SK-N-SH (cell line): ENCODE data around the gene RAVER1. TPM values are rescaled to one million over a fixed set of nuclear protein-coding genes. Genes with fewer than 3 reads are reported as not detected.

Experiments
- CTCF ChIA-PET: fragments of 300-600, 350-600 bp; formaldehyde crosslinking; extraction: SDS; loops from one replicate; lab custom pipeline; 2021; lab: Yijun Ruan, JAX
- POLR2A ChIA-PET: fragments of 350-600 bp; sonication (Branson Sonifier 250); formaldehyde crosslinking; extraction: SDS; loops from one replicate; lab custom pipeline; 2020; ENCODE audit warnings: antibody characterized with exemption, inconsistent platforms; lab: Yijun Ruan, JAX
- DNase-seq: peaks from one replicate; pipeline ENCODE4 v3.0.0; 2012
- H2AFZ ChIP-seq: fragments of 200-600 bp; sonication (generic); 2 replicates; pipeline ENCODE4 v1.8.1; 2016; ENCODE audit warnings: antibody characterized with exemption, mild to moderate bottlenecking, low read depth
- H3F3A ChIP-seq: fragments of 200-600 bp; sonication (generic); replicated peaks from 2 replicates; pipeline ENCODE3; 2016; ENCODE audit warnings: antibody characterized with exemption, mild to moderate bottlenecking; ENCODE audit not compliant: insufficient read depth
- H3K27ac ChIP-seq, 2 experiments: fragments of 200-500 bp in 1 of 2; fragments of 200-600 bp in 1 of 2; sonication (Bioruptor generic) in 1 of 2; sonication (generic), shearing (Covaris generic) in 1 of 2; 2 replicates each; pipeline versions ENCODE4 v1.5.1 to v1.6.1; 2014 to 2016; ENCODE audit warnings: low read depth in 2 of 2, inconsistent platforms in 1 of 2, low read length in 1 of 2, mild to moderate bottlenecking in 1 of 2, mixed read lengths in 1 of 2
- H3K27me3 ChIP-seq: fragments of 200-600 bp; sonication (generic), shearing (Covaris generic); 2 replicates; pipeline ENCODE4 v1.6.1; 2016; ENCODE audit warnings: mixed run types; ENCODE audit not compliant: insufficient read depth
- H3K36me3 ChIP-seq, 2 experiments: fragments of 200-500 bp in 1 of 2; fragments of 200-600 bp in 1 of 2; sonication (Bioruptor generic) in 1 of 2; sonication (generic) in 1 of 2; replicated peaks in 1 of 2; 2 replicates each; pipeline versions ENCODE3 to v1.5.1; 2014 to 2016; ENCODE audit warnings: low read length in 1 of 2, mild to moderate bottlenecking in 1 of 2; ENCODE audit not compliant: insufficient read depth in 2 of 2, control insufficient read depth in 1 of 2
- H3K4me1 ChIP-seq, 2 experiments: fragments of 200-500 bp in 1 of 2; fragments of 200-600 bp in 1 of 2; sonication (Bioruptor generic) in 1 of 2; sonication (generic), shearing (Covaris generic) in 1 of 2; 2 replicates each; pipeline versions ENCODE4 v1.5.1 to v1.6.1; 2014 to 2016; ENCODE audit warnings: low read depth in 1 of 2, low read length in 1 of 2, mixed run types in 1 of 2; ENCODE audit not compliant: insufficient read depth in 2 of 2, control insufficient read depth in 1 of 2
- H3K4me2 ChIP-seq: fragments of 200-600 bp; sonication (generic), shearing (Covaris generic); 2 replicates; pipeline ENCODE4 v1.6.1; 2017; ENCODE audit warnings: mixed run types
- H3K4me3 ChIP-seq, 2 experiments: fragments of 200-500 bp in 1 of 2; fragments of 200-600 bp in 1 of 2; sonication (Bioruptor generic) in 1 of 2; sonication (generic), shearing (Covaris generic) in 1 of 2; 2 replicates each; pipeline versions ENCODE4 v1.5.1 to v1.8.1; 2014 to 2016; ENCODE audit warnings: low read depth in 2 of 2, inconsistent platforms in 1 of 2, low read length in 1 of 2, mild to moderate bottlenecking in 1 of 2, mixed read lengths in 1 of 2, moderate library complexity in 1 of 2
- H3K79me2 ChIP-seq: fragments of 200-600 bp; sonication (generic); 2 replicates; pipeline ENCODE4 v1.8.1; 2017; ENCODE audit warnings: mild to moderate bottlenecking; ENCODE audit not compliant: insufficient read depth
- H3K9ac ChIP-seq: fragments of 200-600 bp; sonication (generic); 2 replicates; pipeline ENCODE4 v1.6.1; 2017; ENCODE audit warnings: mixed run types
- H3K9me2 ChIP-seq: fragments of 200-600 bp; sonication (generic); 2 replicates; pipeline ENCODE4 v1.6.1; 2017; ENCODE audit warnings: mixed run types
- H3K9me3 ChIP-seq: fragments of 200-600 bp; sonication (generic); 2 replicates; pipeline ENCODE4 v1.6.1; 2017; ENCODE audit warnings: mixed run types, mild to moderate bottlenecking, moderate library complexity
- H4K20me1 ChIP-seq: fragments of 200-600 bp; sonication (generic); 2 replicates; pipeline ENCODE4 v1.6.1; 2017; ENCODE audit warnings: mild to moderate bottlenecking, mixed run types; ENCODE audit not compliant: insufficient read depth
- CHD2 ChIP-seq: fragments of 150-350 bp; IDR thresholded peaks from 2 replicates; pipeline ENCODE4 v1.6.1; 2018; ENCODE audit warnings: low read length; ENCODE audit not compliant: partially characterized antibody
- CTCF ChIP-seq: fragments of 200-600 bp; sonication (generic); IDR thresholded peaks from 2 replicates; pipeline ENCODE4 v1.6.1; 2017; ENCODE audit warnings: antibody characterized with exemption, mild to moderate bottlenecking, moderate library complexity
- ELF1 ChIP-seq: IDR thresholded peaks from 2 replicates; pipeline ENCODE4 v1.4.0; 2012
- FOXJ3 ChIP-seq: sonication (generic); formaldehyde crosslinking; IDR thresholded peaks from 2 replicates; pipeline ENCODE4 v1.5.1; 2020; ENCODE audit warnings: mild to moderate bottlenecking, missing genetic modification reagents
- FOXM1 ChIP-seq: IDR thresholded peaks from 2 replicates; pipeline ENCODE4 v1.4.0; 2012; ENCODE audit warnings: low read depth, mild to moderate bottlenecking
- GABPA ChIP-seq: IDR thresholded peaks from 2 replicates; pipeline ENCODE4 v1.4.0; 2012; ENCODE audit warnings: low read depth, mild to moderate bottlenecking
- GATA2 ChIP-seq: sonication (generic); formaldehyde crosslinking; IDR thresholded peaks from 2 replicates; pipeline ENCODE4 v1.5.0; 2020; ENCODE audit warnings: mild to moderate bottlenecking, missing genetic modification reagents
- JUND ChIP-seq: IDR thresholded peaks from 2 replicates; pipeline ENCODE4 v1.4.0; 2012
- MEF2A ChIP-seq: IDR thresholded peaks from 2 replicates; pipeline ENCODE4 v1.4.0; 2012; ENCODE audit warnings: low read depth, borderline replicate concordance
- PBX3 ChIP-seq: IDR thresholded peaks from 2 replicates; pipeline ENCODE4; 2012
- RCOR1 ChIP-seq: fragments of 150-350 bp; IDR thresholded peaks from 2 replicates; pipeline ENCODE4 v1.6.1; 2017; ENCODE audit warnings: antibody characterized with exemption, low read length
- REST ChIP-seq: IDR thresholded peaks from 2 replicates; pipeline ENCODE4 v1.6.1; 2012; ENCODE audit warnings: mild to moderate bottlenecking, low read depth, low read length, moderate library complexity
- RXRA ChIP-seq: IDR thresholded peaks from 2 replicates; pipeline ENCODE4 v1.4.0; 2012; ENCODE audit warnings: low read depth, mild to moderate bottlenecking, borderline replicate concordance
- SIN3A ChIP-seq: IDR thresholded peaks from 2 replicates; pipeline ENCODE4 v1.6.1; 2012; ENCODE audit warnings: low read depth, mild to moderate bottlenecking, low read length, moderate library complexity, borderline replicate concordance
- SMC3 ChIP-seq: IDR thresholded peaks from 2 replicates; pipeline ENCODE4 v1.6.1; 2012; ENCODE audit warnings: low read depth, low read length, improper control_type of control experiment
- TAF1 ChIP-seq: IDR thresholded peaks from 2 replicates; pipeline ENCODE4 v1.6.1; 2012; ENCODE audit warnings: low read depth, mild to moderate bottlenecking, low read length, moderate library complexity, borderline replicate concordance
- TCF12 ChIP-seq: IDR thresholded peaks from 2 replicates; pipeline ENCODE4 v1.4.0; 2012
- TEAD4 ChIP-seq: IDR thresholded peaks from 2 replicates; pipeline ENCODE4 v1.4.0; 2012; ENCODE audit warnings: mild to moderate bottlenecking, borderline replicate concordance; ENCODE audit not compliant: insufficient read depth
- YY1 ChIP-seq: IDR thresholded peaks from 2 replicates; pipeline ENCODE4 v1.4.0; 2012; ENCODE audit warnings: low read depth, mild to moderate bottlenecking
- ZBTB33 ChIP-seq: IDR thresholded peaks from 2 replicates; pipeline ENCODE4 v1.4.0; 2012; ENCODE audit warnings: low read depth, borderline replicate concordance
- WGBS: methylation state at CpG from one replicate; pipeline ENCODE4 v1.1.6; 2017; ENCODE audit warnings: low lambda C conversion rate; 5-methylcytosine and 5-hydroxymethylcytosine counted together
- polyA plus RNA-seq, 3 experiments: library from polyadenylated mRNA; depleted of rRNA; stranded (reverse); fragments of >200 nt; gene quantifications; 2 replicates each; pipeline ENCODE4 v1.2.3, GENCODE V29; 2012

The RAVER1 gene
- polyA plus RNA-seq, 1 of the 3 experiments (the other 2 are of a cell fraction): 8.2 TPM

- POLR2A ChIA-PET: interaction anchor here (2.0 kb wide), 1 partner anchor 53 kb away, joined by 7 read pairs; the partner anchor contains the start of gene TYK2
- H3K9me2 ChIP-seq: no peaks in the 10 kb centered on the region
- 95% methylated on average over 7 of the region's 7 CpGs for WGBS
- H3K9ac ChIP-seq: no peak overlapping the region
- CTCF ChIA-PET: no interaction called here
- no peaks in the 10 kb centered on the region for H3K9me3 ChIP-seq
- no peak for TF ChIP-seq REST
- no peak for TF ChIP-seq TCF12
- TF ChIP-seq, all 33 proteins: peak for 0
- peaks cover 36 to 39% of the 10 kb centered on the region in 2 experiments for H3K36me3 ChIP-seq
- peaks cover 32% of the 10 kb centered on the region for H4K20me1 ChIP-seq
- no peak for DNase-seq
- no peak overlapping the region for H3K4me2 ChIP-seq
- no peak overlapping the region for H2AFZ ChIP-seq
- peaks cover 60% of the 10 kb centered on the region for H3K79me2 ChIP-seq
- H3K4me3 ChIP-seq: no peak overlapping the region
- H3F3A ChIP-seq: no peaks in the 10 kb centered on the region
- no peaks in the 10 kb centered on the region for H3K27me3 ChIP-seq
- H3K4me1 ChIP-seq: peaks cover 0 to 7% of the 10 kb centered on the region in 2 experiments; a peak in 1 of 4 replicates
- no peak overlapping the region for H3K27ac ChIP-seq
Measured at GRCh38 chr19:10327793-10328192, 5.5 kb downstream of the RAVER1 start.

- Histone ChIP-seq H3K9me3 (no peaks in the 10 kb centered on the region), H3K9ac (no peak overlapping the region), H3K36me3 (peaks cover 36 to 54% of the 10 kb centered on the region in 2 experiments), H3K27ac (no peak overlapping the region), H3K79me2 (peaks cover 39% of the 10 kb centered on the region), H3K4me2 (no peak overlapping the region), H3K4me3 (no peak overlapping the region), H3K4me1 (no peaks in the 10 kb centered on the region), H3K9me2 (no peaks in the 10 kb centered on the region), H3F3A (no peaks in the 10 kb centered on the region), H3K27me3 (no peaks in the 10 kb centered on the region), H2AFZ (no peak overlapping the region), H4K20me1 (0 out of 2 replicates have a peak, but pooled peaks cover 16% of the 10 kb centered on the region)
- ChIA-PET CTCF (interaction anchor here (0.7 to 2.9 kb wide), 2 partner anchors 16 to 63 kb away, joined by 3 to 10 read pairs; partner anchors contain the start of gene ZGLP1), POLR2A (interaction anchor here (1.7 to 2.0 kb wide), 2 partner anchors 9 to 55 kb away, joined by 7 to 8 read pairs; partner anchors contain the start of genes FDX2 and TYK2)
- WGBS: 95% methylated on average over 8 of the region's 8 CpGs
- DNase-seq: no peak
- no peak for TF ChIP-seq GATA2 (CRISPR knock-in tag)
- no peak for TF ChIP-seq FOXJ3 (CRISPR knock-in tag)
- no peak for TF ChIP-seq ELF1
- TF ChIP-seq TAF1: no peak
- no peak for TF ChIP-seq JUND
- TF ChIP-seq ZBTB33: no peak
- TF ChIP-seq FOXM1: no peak
- TF ChIP-seq SIN3A: no peak
- TF ChIP-seq RCOR1: no peak
- TF ChIP-seq RXRA: no peak
- no peak for TF ChIP-seq CHD2
- TF ChIP-seq SMC3: no peak
- no peak for TF ChIP-seq GABPA
- no peak for TF ChIP-seq TCF12
- TF ChIP-seq CTCF: no peak
- no peak for TF ChIP-seq TEAD4
- no peak for TF ChIP-seq YY1
- TF ChIP-seq PBX3: no peak
- TF ChIP-seq MEF2A: no peak
- TF ChIP-seq, all 33 proteins: peak for 0
Measured at GRCh38 chr19:10325732-10326131, 7.6 kb downstream of the RAVER1 start.
